IMR-90 (cell line): ENCODE results near the gene ZSCAN23.

ENCODE experiments used
- CEBPB ChIP-seq: IDR thresholded peaks from 2 replicates; pipeline ENCODE4 v1.6.1; 2012; ENCODE audit warnings: low read depth, low read length, improper control_type of control experiment
- MAFK ChIP-seq: IDR thresholded peaks from 2 replicates; pipeline ENCODE4 v1.6.1; 2012; ENCODE audit warnings: low read depth, low read length, improper control_type of control experiment
- POLR2A ChIP-seq: IDR thresholded peaks from 2 replicates; pipeline ENCODE4 v1.6.1; 2012; ENCODE audit warnings: mild to moderate bottlenecking, low read depth, low read length
- RAD21 ChIP-seq: IDR thresholded peaks from 2 replicates; pipeline ENCODE4 v1.6.1; 2012; ENCODE audit warnings: low read length, improper control_type of control experiment
- RCOR1 ChIP-seq: IDR thresholded peaks from 2 replicates; pipeline ENCODE4 v1.6.1; 2012; ENCODE audit warnings: mild to moderate bottlenecking, low read length, improper control_type of control experiment; ENCODE audit not compliant: insufficient replicate concordance
- USF2 ChIP-seq: fragments of 150-350 bp; IDR thresholded peaks from 2 replicates; pipeline ENCODE4 v1.6.1; 2017; ENCODE audit warnings: mild to moderate bottlenecking, antibody characterized with exemption, low read length, low read depth
- TF ChIP-seq, protein P1 (sequence below): conservative IDR thresholded peaks from 2 replicates; pipeline ENCODE4 v1.5.1; 2012; ENCODE audit warnings: mild to moderate bottlenecking, low read depth, low read length, improper control_type of control experiment

GRCh38 chr6:28410767-28411166, 32.5 kb downstream of the ZSCAN23 start:
- TF ChIP-seq, protein P1, sequence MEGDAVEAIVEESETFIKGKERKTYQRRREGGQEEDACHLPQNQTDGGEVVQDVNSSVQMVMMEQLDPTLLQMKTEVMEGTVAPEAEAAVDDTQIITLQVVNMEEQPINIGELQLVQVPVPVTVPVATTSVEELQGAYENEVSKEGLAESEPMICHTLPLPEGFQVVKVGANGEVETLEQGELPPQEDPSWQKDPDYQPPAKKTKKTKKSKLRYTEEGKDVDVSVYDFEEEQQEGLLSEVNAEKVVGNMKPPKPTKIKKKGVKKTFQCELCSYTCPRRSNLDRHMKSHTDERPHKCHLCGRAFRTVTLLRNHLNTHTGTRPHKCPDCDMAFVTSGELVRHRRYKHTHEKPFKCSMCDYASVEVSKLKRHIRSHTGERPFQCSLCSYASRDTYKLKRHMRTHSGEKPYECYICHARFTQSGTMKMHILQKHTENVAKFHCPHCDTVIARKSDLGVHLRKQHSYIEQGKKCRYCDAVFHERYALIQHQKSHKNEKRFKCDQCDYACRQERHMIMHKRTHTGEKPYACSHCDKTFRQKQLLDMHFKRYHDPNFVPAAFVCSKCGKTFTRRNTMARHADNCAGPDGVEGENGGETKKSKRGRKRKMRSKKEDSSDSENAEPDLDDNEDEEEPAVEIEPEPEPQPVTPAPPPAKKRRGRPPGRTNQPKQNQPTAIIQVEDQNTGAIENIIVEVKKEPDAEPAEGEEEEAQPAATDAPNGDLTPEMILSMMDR: no peak
- TF ChIP-seq CEBPB: no peak
- no peak for TF ChIP-seq POLR2A
- TF ChIP-seq MAFK: no peak
- no peak for TF ChIP-seq RCOR1
- no peak for TF ChIP-seq RAD21
- no peak for TF ChIP-seq USF2
